GM19099 (cell line): ENCODE results near the gene TOMM20.
A peak's percentile ranks its signal among the peaks of the same experiment; 100 is the strongest.

ENCODE experiments used
- POLR2A ChIP-seq: IDR thresholded peaks from 3 replicates; pipeline ENCODE4 v1.6.1; 2011; ENCODE audit warnings: low read depth; ENCODE audit not compliant: insufficient read length; ENCODE audit errors: extremely low read depth

TOMM20 gene

DNA sequence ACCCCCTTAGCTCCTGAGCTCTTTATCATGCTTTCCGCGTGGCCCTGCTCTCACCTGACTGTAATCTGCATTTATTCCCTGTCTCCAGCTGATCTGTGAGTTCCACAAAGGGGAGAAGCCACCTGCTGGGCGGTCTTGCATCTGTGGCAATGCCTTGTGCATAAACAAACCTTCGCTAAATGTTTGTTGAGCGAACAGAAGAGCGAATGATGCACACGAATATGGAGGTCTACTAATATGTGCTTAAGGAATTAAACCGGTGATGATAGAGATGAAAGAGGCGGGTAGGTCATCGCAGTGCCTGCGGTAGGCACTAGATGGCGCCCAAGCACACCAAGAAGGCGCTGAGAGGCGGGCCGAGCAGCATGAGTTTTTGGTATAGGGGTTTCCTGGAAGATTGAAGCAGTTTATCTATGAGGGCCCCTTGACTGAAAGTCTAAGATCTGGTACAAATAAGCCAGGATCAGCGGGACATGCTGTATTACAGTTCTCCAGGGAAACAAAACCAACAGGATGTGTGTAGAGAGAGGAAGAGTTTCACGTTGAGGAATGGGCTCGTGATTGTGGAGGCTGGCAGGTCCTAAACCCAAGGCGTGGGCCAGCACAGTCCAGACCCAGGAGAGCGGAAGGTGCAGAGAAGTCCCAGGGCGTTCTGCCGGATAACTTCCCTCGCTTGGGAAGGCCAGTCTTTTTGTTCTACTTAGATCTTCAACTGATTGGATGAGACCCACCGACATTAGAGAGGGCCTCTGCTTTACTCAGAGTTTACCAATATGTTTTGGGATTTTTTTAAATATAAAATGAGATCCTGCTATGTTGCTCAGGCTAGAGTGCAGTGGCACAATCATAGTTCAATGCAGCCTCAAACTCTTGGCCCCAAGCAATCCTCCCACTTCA lies 34.7 kb downstream of the TOMM20 start:
- no peak for TF ChIP-seq POLR2A

DNA sequence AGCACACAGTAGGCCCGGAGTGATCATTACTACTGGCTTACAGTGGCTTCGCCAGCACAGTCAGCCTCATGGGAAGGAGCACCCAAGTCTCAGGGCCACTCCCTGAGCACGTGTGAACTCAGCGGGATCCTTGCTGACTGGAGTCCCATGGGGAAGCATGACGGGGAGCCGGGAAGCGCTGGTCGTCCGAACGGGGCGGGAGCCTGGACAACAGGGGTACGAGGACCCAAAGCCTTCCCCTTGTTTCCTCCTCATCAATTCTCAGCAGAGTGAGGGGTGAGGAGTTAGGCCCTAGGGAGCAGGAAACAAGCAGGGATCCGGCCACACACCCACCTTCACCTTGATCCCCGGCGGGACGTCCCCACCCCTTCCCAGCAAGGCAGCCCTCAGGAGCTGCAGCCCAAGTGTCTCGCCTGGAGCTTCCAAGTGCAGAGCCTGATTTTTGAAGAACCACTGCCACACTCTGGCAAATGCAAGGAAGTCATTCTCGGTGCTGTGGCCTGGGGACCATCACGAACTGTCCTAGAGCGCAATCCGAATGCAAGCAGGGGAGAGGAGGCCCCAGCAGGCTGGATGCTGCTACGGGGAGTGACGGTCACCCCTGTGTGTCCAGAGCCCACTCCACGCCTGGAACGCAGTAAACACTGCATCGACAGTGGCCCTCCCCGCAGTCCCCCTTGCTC lies 35.5 kb downstream of the TOMM20 start:
- TF ChIP-seq POLR2A, result no peak

DNA sequence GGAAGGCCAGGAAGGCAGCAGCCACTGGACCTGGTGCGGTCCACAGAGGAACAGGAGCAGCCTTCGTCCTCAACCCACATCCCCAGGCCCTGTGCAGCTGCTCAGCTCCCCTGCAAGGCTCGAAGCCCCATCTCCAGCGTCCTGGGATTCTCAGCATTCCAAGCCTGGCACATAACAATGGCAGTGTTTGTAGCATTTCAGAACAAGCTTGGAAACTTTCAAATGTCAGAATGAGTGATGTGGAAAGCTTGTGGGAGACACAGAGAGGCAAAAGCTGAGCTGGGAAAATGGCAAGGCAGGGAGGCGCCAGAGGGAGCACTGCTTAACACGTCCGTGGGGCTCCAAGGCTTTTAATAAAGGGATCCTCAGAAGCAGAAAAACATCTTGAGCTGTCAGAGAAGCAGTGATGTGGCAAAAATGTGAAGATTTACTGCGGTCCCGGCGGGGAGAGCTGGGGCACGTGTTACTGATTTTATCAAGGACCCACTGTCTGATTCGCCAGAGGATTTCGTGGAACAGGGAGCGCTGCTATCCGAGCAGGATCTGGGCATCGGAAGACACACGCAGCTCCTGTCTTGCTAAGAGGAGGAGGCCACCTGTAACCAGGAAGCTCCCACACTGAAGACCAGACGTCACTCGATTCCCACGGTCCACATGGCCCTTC lies 38.1 kb downstream of the TOMM20 start:
- TF ChIP-seq POLR2A, result no peak

DNA sequence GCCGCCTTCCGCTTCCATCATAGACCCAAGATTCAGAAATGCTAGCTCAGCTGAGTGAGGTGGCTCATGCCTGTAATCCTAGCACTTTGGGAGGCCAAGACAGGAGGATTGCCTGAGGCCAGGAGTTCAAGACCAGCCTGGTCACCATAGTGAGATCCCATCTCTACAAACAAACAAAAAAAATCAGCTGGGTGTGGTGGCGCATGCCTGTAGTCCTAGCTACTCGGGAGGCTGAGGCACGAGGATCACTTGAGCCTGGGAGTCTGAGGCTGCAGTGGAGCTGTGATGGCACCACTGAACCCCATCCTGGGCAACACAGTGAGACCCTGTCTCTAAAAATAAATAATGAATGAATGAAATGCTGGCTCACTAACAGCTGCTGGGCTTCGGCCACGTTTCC lies 39.7 kb downstream of the TOMM20 start:
- no peak for TF ChIP-seq POLR2A

DNA sequence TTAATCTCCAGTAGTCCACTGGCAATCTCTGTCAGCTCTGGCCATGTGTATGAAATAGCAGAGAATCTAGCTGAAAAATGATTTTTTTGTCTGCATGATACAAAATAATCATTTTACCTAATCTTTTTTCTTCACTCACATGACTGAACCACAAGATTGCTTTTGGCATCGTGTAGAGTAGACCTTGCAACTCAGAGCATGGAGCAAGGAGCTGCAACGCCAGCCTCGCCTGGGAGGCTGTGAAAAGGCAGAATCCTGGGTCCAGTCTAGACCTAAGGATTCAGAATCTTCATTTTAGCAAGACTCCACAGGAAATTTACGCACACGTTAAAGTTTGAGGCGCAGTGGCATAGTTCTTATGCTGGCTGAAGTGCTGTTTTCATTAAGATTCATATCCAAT lies 40.2 kb downstream of the TOMM20 start:
- no peak for TF ChIP-seq POLR2A

DNA sequence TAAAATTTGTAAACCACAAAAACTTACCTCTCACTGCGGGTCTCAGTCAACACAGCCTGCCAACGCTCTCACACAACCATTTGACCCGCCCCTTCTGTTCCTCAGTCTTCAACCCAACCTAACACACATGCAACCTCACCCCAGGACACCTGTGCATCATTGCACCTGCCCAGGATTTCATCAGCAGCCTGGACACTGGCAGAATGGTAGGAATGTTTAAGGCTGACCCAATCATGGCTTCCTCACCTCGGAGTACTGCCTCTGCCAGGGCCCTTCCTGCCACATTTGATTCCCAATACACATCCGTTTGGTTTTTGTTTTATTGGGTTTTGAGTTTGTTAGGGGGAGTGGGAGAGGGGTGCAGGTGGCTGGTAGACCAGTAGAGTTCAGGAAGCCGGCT lies 40.7 kb downstream of the TOMM20 start:
- no peak for TF ChIP-seq POLR2A

DNA sequence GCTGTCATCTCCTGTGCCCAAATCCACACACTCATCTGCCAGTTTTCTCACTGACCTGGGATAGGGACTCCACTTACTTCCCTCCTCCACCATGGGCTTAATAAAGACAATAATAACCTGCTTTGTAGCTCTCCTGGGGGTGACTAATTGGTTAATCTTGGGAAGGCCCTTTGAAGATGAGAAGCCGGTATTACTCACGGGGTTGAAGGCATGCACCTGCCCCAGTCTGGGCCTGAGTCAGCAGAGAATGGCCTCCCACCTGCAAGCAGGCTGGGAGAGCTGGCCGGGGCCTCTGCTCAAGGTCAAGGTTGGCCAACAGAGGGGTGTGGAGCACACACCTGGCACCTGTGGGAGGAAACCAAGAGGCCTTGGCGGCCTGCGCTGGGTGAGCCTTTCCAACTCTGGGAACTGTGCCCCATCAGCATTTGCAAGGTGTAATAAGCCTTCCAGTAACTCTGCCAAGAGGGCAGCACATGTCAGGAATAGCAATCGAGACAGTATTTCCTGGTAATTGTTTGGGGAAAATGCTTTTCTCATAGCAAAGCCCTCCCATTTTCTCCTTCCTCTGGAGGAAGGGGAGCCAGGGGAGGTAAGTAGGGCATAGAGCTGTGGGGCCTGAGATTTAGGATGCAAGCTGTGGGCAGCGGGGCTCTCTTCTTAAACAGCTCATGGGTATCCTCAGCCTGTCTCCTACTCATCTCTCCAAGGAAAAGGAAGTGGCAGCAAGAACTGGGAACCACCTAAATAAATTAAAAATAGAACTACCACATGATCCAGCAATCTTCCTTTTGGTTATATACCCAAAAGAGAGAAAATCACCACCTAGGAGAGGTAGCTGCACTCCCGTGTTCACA lies 49.0 kb downstream of the TOMM20 start:
- TF ChIP-seq POLR2A, result no peak

DNA sequence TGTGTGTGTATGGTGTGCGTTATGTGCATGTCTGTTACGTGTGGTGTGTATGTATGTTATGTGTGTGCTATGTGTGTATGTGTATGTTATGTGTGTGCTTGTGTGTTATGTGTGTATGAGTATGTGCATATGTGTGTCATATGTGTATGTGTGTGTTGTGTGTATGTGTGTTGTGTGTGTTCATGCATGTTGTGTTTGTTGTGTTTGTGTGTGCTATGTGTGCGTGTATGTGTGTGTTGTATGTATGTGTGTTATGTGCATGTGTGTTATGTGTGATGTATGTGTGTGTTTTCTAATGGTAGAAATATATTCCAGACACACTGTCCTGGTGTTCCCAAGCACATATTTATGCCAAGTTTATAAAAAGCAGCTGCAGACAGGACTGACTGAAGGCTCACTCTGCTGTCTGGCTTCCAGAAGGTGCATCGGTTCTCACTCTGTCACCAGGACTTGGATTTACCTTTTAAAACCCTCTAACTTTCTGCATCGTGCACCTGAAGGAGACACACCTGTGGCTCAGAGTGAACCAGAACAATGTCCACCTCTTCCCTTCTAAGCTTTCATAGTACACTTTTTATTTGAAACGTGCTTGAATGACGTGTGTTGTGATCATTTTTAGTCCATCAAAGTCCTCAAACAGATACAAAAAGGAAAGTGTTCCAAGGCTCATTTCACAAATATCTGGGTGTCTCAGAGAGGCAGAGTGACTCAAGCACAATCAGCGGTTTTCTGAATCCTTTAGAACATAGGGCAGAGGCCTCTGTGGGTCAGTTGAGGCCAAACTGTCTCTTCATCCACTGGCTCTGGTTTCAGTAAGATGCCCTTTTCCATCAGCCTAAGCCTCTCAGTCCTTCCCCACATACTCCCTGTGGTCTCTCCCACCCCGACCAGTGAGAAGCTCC lies 49.9 kb downstream of the TOMM20 start:
- TF ChIP-seq POLR2A, result no peak

DNA sequence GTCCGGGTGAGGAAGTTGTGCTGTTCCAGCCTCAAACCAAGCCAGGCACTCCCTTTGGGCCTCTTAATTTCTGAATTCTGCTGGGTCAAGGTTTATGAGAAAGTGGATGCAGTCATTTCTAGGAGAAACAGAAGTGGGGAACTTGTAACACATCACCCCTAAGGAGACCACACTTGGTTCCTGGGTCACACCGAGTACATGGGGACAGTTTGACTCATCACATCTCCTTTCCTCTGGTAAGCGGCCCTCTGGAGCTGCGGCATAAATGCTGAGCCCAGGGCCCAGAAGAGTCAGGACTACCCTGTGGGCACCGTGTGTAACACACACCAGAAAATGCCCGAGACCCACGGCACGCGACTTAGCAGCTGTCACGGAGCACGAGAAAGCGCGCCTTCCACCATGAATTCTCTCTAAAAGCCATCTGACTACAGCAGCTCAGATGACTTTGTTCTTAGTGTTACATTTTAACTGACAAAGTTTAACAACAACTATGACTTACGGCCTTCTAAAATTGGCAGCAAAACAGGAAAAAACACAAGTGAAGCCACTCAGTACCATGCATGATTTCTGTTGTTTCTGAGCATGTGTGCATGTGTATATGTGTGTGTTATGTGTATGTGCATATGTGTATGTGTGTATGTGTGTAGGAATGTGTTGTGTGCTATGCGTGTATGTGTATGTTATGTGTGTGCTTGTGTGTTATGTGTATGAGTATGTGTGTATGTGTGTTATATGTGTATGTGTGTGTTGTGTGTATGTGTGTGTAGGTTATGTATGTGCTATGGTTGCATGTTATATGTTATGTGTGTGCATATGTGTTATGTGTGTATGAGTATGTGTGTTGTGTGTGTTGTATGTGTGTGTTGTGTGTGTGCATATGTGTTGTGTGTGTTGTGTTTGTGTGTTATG lies 50.8 kb downstream of the TOMM20 start:
- peak; percentile 25 for TF ChIP-seq POLR2A

DNA sequence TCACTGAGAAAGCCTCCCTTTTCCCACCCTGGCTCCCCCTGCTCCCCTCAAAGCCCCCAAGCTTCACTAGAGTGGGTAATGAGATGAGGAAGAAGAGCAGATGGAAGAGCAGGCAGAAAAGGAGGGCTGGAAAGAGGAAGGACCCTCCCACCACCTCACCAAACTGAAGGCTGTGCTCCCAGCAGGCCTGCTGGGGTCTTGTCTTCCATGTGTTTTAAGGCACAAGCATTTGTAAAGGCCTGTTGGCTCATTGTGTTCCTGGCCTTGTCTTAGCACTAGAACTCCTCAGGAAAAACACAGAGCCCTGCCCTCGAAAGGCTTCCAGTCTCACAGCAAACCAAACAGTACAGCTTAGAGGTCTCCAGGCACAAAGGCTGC lies 51.5 kb downstream of the TOMM20 start:
- no peak for TF ChIP-seq POLR2A

DNA sequence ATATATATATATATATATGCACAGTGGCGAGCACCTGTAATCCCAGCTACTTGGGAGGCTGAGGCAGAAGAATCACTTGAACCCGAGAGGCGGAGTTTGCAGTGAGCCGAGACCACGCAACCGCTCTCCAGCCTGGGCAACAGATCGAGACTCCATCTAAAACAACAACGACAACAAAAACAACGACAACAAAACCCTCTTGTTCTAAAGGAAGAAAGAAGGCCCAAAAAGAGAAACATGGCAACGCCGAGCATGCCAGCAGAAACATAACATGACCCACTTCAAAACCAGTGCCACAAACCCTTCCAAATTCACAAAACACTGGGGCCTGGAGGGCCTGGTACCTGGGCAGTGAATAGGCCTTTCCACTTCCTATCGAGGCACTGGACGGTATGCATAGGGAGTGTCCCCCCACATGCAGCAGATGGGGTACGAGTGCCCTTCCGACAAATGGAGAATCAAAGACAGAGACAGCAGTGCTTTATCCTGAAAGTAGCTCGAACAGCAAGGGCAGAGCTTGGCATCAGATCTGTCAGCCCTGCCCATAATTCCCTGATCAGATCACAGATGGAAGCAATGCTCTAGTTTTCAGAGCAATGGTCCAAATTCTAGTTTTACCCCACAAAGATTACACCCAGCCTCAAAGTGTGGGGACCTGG lies 52.0 kb downstream of the TOMM20 start:
- TF ChIP-seq POLR2A, result no peak

DNA sequence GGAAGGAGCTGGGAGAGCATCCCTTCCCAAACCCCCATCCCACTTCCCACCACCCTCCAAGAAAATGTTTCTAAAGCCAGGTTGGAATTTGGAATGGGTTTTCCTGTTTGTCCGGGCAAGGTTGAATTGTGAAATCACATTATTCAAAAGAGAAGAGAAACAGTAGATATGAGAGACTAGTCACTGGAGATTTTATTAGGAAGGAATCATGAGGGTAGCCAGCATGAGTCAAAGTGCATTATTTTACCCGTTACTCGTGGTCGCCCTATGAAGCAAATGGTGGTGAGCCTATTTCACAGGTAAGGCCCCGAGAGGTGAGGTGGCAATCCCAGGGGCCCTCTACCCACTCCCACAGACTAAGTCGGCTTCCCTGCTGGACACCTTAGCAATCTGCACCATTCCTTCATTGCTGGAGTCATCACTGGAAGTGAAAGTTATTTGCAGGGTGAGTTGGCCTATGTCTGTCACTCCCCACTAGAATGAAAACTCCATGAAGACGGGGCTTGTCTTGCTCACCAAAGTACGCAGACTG lies 52.8 kb downstream of the TOMM20 start:
- TF ChIP-seq POLR2A, result no peak

DNA sequence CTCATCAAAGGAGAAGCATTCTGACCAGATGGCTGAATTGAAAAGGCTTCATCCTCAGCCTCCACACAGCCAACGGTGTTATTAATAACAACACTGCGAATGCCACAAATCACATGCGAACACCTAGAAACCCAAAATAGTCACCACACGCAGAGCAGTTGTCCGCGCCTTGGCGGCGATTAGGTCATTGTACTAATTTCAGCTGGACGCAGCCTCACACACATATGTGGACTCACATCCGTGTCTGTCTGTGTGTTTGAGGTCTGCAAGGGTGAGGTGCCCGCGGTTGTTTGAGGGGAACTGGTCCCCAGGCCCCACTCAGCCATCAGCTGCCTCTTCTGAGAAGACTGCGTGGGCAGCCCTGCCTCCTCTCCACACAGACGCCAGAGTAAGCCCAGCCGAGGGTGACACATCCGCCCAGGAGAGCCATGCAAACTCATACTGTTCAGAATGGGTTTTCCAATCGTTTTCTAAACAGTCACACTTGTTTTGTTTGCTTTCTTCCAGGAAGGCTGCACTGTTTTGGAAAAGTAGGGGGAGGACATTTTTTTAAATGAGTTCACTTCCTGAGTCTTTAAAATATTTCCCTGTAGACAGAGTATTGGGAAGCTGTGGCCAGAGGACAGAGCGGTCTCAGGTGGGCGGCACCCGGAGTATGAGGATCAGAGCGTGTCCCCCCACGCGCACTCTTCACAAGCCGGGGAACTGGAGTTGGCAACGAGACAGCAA lies 53.4 kb downstream of the TOMM20 start:
- TF ChIP-seq POLR2A, result peak; percentile 62
